SH-SY5Y (cell line): Measurements from ENCODE around the gene IRF7.

Source experiments
- GATA2 ChIP-seq: IDR thresholded peaks from 2 replicates; pipeline ENCODE4 v1.6.1; 2011; ENCODE audit warnings: mild to moderate bottlenecking, low read depth, low read length
- GATA3 ChIP-seq: IDR thresholded peaks from 2 replicates; pipeline ENCODE4 v1.6.1; 2011; ENCODE audit warnings: low read depth, mild to moderate bottlenecking, low read length, moderate library complexity

DNA sequence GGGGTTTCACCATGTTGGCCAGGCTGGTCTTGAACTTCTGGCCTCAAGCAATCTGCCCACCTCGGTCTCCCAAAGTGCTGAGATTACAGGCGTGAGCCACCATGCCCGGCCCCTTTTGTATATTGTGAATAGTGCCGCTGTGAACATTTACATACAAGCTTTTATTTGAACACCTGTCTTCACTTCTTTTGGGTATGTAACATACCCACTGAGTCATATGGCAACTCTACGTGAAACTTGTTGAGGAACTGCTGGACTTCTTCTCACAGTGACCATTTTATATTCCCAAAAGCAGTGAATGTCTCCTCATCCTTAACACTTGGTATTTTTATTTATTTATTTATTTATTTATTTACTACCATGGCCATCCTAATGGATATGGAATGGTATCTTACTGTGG, 15.1 kb upstream of the IRF7 start:
- no peak for TF ChIP-seq GATA3
- TF ChIP-seq GATA2, result no peak
